HG03025 (cell line): ENCODE data around the gene GLIPR1L2.
"Not testable (repeated sequence)": the region's sequence is repeated elsewhere in the genome, so short reads cannot be mapped to it uniquely, and the experiment has no call there.

ENCODE experiments used
- ATAC-seq: cut with Tn5 transposase; IDR thresholded peaks from one replicate; pipeline ENCODE4 v1.9.1; 2021; ENCODE audit warnings: mild to moderate bottlenecking, moderate library complexity; ENCODE audit not compliant: unreplicated experiment, low FRiP score

Gene GLIPR1L2

GRCh38 chr12:75428767-75429166 is 37.9 kb downstream of the GLIPR1L2 start:
- no peak for ATAC-seq

- ATAC-seq: no peak
These were observed 42.0 kb downstream of the GLIPR1L2 start for GRCh38 chr12:75432924-75433323.

GRCh38 chr12:75437564-75437963 is 46.7 kb downstream of the GLIPR1L2 start:
- ATAC-seq: no peak

- no peak for ATAC-seq
These were observed 47.3 kb downstream of the GLIPR1L2 start for GRCh38 chr12:75438059-75438754.

- ATAC-seq: no peak
These were observed 48.2 kb downstream of the GLIPR1L2 start for GRCh38 chr12:75439048-75439447.

GRCh38 chr12:75439930-75440329 is 49.0 kb downstream of the GLIPR1L2 start:
- no peak for ATAC-seq

GRCh38 chr12:75441687-75442449 is 51.0 kb downstream of the GLIPR1L2 start:
- not testable (repeated sequence) for ATAC-seq

GRCh38 chr12:75442454-75442853 is 51.6 kb downstream of the GLIPR1L2 start:
- ATAC-seq: not testable (repeated sequence)

- no peak for ATAC-seq
These were observed 52.8 kb downstream of the GLIPR1L2 start for GRCh38 chr12:75443709-75444108.

GRCh38 chr12:75444429-75445136 is 53.7 kb downstream of the GLIPR1L2 start:
- no peak for ATAC-seq

- not testable (repeated sequence) for ATAC-seq
These were observed 54.2 kb downstream of the GLIPR1L2 start for GRCh38 chr12:75445137-75445507.

- ATAC-seq: no peak
These were observed 56.0 kb downstream of the GLIPR1L2 start for GRCh38 chr12:75446857-75447256.

- ATAC-seq: no peak
These were observed 57.0 kb downstream of the GLIPR1L2 start for GRCh38 chr12:75447691-75448393.

GRCh38 chr12:75452675-75453330 is 61.9 kb downstream of the GLIPR1L2 start:
- ATAC-seq: no peak

GRCh38 chr12:75455839-75456238 is 65.0 kb downstream of the GLIPR1L2 start:
- no peak for ATAC-seq

- ATAC-seq: no peak
These were observed 66.3 kb downstream of the GLIPR1L2 start for GRCh38 chr12:75457191-75457590.

- not testable (repeated sequence) for ATAC-seq
These were observed 67.0 kb downstream of the GLIPR1L2 start for GRCh38 chr12:75457866-75458265.

GRCh38 chr12:75459755-75460154 is 68.9 kb downstream of the GLIPR1L2 start:
- no peak for ATAC-seq

- ATAC-seq: no peak
These were observed 69.3 kb downstream of the GLIPR1L2 start for GRCh38 chr12:75460204-75460603.
